Measurements from ENCODE around the gene FAM20C. TPM values are rescaled to one million over a fixed set of nuclear protein-coding genes. Genes with fewer than 3 reads are reported as not detected.

The FAM20C gene
- total RNA-seq, 1 donor from 2014 or later, result 37.3 TPM

GRCh38 chr7:300546-301290, 108.3 kb downstream of the FAM20C start:
- no peak for DNase-seq (ENCODE audit: low read depth)

GRCh38 chr7:301291-302053, 109.1 kb downstream of the FAM20C start:
- DNase-seq (ENCODE audit: low read depth), result no peak

- no peak for DNase-seq (ENCODE audit: low read depth)
These were observed 110.0 kb downstream of the FAM20C start for GRCh38 chr7:302054-302992.

GRCh38 chr7:303425-303824, 111.1 kb downstream of the FAM20C start:
- DNase-seq (ENCODE audit: low read depth), result no peak

- DNase-seq (ENCODE audit: low read depth), result no peak
These were observed 111.7 kb downstream of the FAM20C start for GRCh38 chr7:303884-304573.

- no peak for DNase-seq (ENCODE audit: low read depth)
These were observed 112.4 kb downstream of the FAM20C start for GRCh38 chr7:304574-305409.

GRCh38 chr7:305410-306151, 113.2 kb downstream of the FAM20C start:
- no peak for DNase-seq (ENCODE audit: low read depth)

GRCh38 chr7:307970-308369, 115.6 kb downstream of the FAM20C start:
- DNase-seq (ENCODE audit: low read depth), result no peak

GRCh38 chr7:309586-310228, 117.3 kb downstream of the FAM20C start:
- DNase-seq (ENCODE audit: low read depth), result no peak

Other genes starting within 250 kb of the FAM20C start
- not detected in 2 replicates for gene FOXL3, start 97.6 kb downstream of the FAM20C start, total RNA-seq

Data from myocyte (in vitro differentiated cells).